K562 (cell line): Measurements from ENCODE around the gene TSC22D2. TPM values are rescaled to one million over a fixed set of nuclear protein-coding genes. Genes with fewer than 3 reads are reported as not detected.
A peak's percentile ranks its signal among the peaks of the same experiment; 100 is the strongest.

ENCODE experiments used
- ATAC-seq: fragments of 200-7000 bp; cut with Tn5 transposase; 3 replicates; pipeline ENCODE4 v1.9.1; 2020; ENCODE audit warnings: moderate library complexity
- BruUV-seq: library from RNA; stranded (reverse); fragments of 400-500 nt; replicated peaks from 2 replicates; lab custom pipeline; 2021; lab: Mats Ljungman, UMichigan
- CTCF ChIA-PET: fragments of 300-600 bp; formaldehyde crosslinking; extraction: SDS; loops from one replicate; lab custom pipeline; 2021; ENCODE audit warnings: low intra/inter-chr PET ratio; lab: Yijun Ruan, JAX
- POLR2A ChIA-PET: fragments of 300-600, 350-650 bp; sonication (Branson Sonifier 250); formaldehyde crosslinking; extraction: SDS; loops from one replicate; lab custom pipeline; 2021; ENCODE audit warnings: antibody characterized with exemption, inconsistent platforms; lab: Yijun Ruan, JAX
- DNase-seq, 4 experiments: peaks; one replicate each; pipeline versions ENCODE4 v3.0.0 to v3.0.0-alpha.2; 2011 to 2018; ENCODE audit warnings: low spot score in 3 of 4, mixed read lengths in 3 of 4; ENCODE audit errors: extremely low read depth in 1 of 4
- FAIRE-seq: peaks from 2 replicates; lab custom pipeline; 2011; peaks lifted over from hg19 to GRCh38; lab: Jason Lieb, UNC
- H2AFZ ChIP-seq: 2 replicates; pipeline ENCODE4 v1.6.0; 2011; ENCODE audit warnings: low read depth, low read length, control low read depth, inconsistent platforms
- H3K27ac ChIP-seq: fragments of 200-600 bp; 3 replicates; pipeline ENCODE4 v1.8.0; 2011; ENCODE audit warnings: low read depth, mild to moderate bottlenecking, control low read depth, inconsistent platforms, low read length, moderate library complexity, mixed read lengths; ENCODE audit errors: extremely low read depth
- H3K27me3 ChIP-seq, 2 experiments: fragments of 300-600 bp in 1 of 2; 2 replicates in 1 of 2; 3 replicates in 1 of 2; pipeline versions ENCODE4 v1.6.0 to v1.8.0; 2011; ENCODE audit warnings: inconsistent platforms in 2 of 2, low read length in 2 of 2, mild to moderate bottlenecking in 1 of 2, mixed read lengths in 1 of 2, moderate library complexity in 1 of 2; ENCODE audit not compliant: control insufficient read depth in 2 of 2, insufficient read depth in 2 of 2
- H3K36me3 ChIP-seq: fragments of 300-600 bp; 3 replicates; pipeline ENCODE4 v1.8.0; 2011; ENCODE audit warnings: mild to moderate bottlenecking, low read length, inconsistent platforms; ENCODE audit not compliant: control insufficient read depth, insufficient read depth
- H3K4me1 ChIP-seq, 2 experiments: fragments of 200-600 bp in 1 of 2; replicated peaks in 1 of 2; 2 replicates in 1 of 2; 3 replicates in 1 of 2; pipeline versions ENCODE4 v1.5.1 to v1.8.0; 2011; ENCODE audit warnings: inconsistent platforms in 2 of 2, low read length in 2 of 2, mild to moderate bottlenecking in 1 of 2, mixed read lengths in 1 of 2, moderate library complexity in 1 of 2; ENCODE audit not compliant: control insufficient read depth in 2 of 2, insufficient read depth in 2 of 2
- H3K4me2 ChIP-seq: 2 replicates; pipeline ENCODE4 v1.6.1; 2011; ENCODE audit warnings: low read length, control low read depth, inconsistent platforms, mixed read lengths; ENCODE audit not compliant: insufficient read depth
- H3K4me3 ChIP-seq: fragments of 200-600 bp; sonication (generic), shearing (Covaris generic); 2 replicates; pipeline ENCODE4 v1.5.1; 2016; ENCODE audit warnings: control low read depth, inconsistent platforms
- H3K79me2 ChIP-seq: fragments of 200-600 bp; 3 replicates; pipeline ENCODE4 v1.8.0; 2011; ENCODE audit warnings: low read length, inconsistent platforms; ENCODE audit not compliant: control insufficient read depth, insufficient read depth
- H3K9ac ChIP-seq, 2 experiments: 2 replicates each; pipeline versions ENCODE4 v1.6.0 to v1.6.1; 2011; ENCODE audit warnings: low read depth in 2 of 2, low read length in 2 of 2, control low read depth in 1 of 2, inconsistent platforms in 1 of 2, mild to moderate bottlenecking in 1 of 2, mixed read lengths in 1 of 2; ENCODE audit not compliant: insufficient read depth in 1 of 2
- H3K9me1 ChIP-seq: one replicate; pipeline ENCODE4 v1.6.0; 2011; ENCODE audit warnings: inconsistent platforms, mild to moderate bottlenecking, low read length, moderate library complexity; ENCODE audit not compliant: control insufficient read depth, insufficient read depth
- H3K9me3 ChIP-seq: replicated peaks from 2 replicates; pipeline ENCODE4 v1.5.1; 2011; ENCODE audit warnings: low read depth, low read length, inconsistent platforms; ENCODE audit not compliant: control insufficient read depth, insufficient read depth
- H4K20me1 ChIP-seq: replicated peaks from 2 replicates; pipeline ENCODE4 v1.6.1; 2011; ENCODE audit warnings: low read length, inconsistent platforms, mixed read lengths; ENCODE audit not compliant: control insufficient read depth, insufficient read depth
- ATF1 ChIP-seq, 2 experiments: fragments of 450-650 bp in 1 of 2; IDR thresholded peaks; 2 replicates each; pipeline ENCODE4 v1.6.1; 2016; ENCODE audit warnings: missing compliant biosample characterization in 1 of 2, missing genetic modification characterization in 1 of 2
- BCL6 ChIP-seq: fragments of 250-450 bp; sonication (Bioruptor Pico); IDR thresholded peaks from 2 replicates; pipeline ENCODE4 v1.4.0; 2020
- CCNT2 ChIP-seq: IDR thresholded peaks from 2 replicates; pipeline ENCODE4 v1.6.1; 2011; ENCODE audit warnings: borderline replicate concordance, low read depth, mild to moderate bottlenecking, moderate library complexity, mixed read lengths, low read length; ENCODE audit not compliant: insufficient read length; ENCODE audit errors: extremely low read depth
- KDM1A ChIP-seq, 2 experiments: fragments of 450-650 bp; IDR thresholded peaks; 2 replicates each; pipeline ENCODE4 v1.6.1; 2016; ENCODE audit warnings: mild to moderate bottlenecking in 2 of 2
- RFX7 ChIP-seq: fragments of 250-450 bp; sonication (Bioruptor Pico); IDR thresholded peaks from 2 replicates; pipeline ENCODE4 v1.5.1; 2021; ENCODE audit warnings: mild to moderate bottlenecking
- RUNX1 ChIP-seq: sonication (generic); IDR thresholded peaks from 2 replicates; pipeline ENCODE4 v1.6.1; 2016; ENCODE audit warnings: antibody characterized with exemption, low read depth
- SMAD1 ChIP-seq: fragments of 150-350 bp; IDR thresholded peaks from 2 replicates; pipeline ENCODE4 v1.6.1; 2014; ENCODE audit warnings: low read length, low read depth; ENCODE audit not compliant: partially characterized antibody
- SNAPC5 ChIP-seq: fragments of 250-450 bp; sonication (Bioruptor Pico); IDR thresholded peaks from 2 replicates; pipeline ENCODE4 v1.8.0; 2021; ENCODE audit warnings: moderate library complexity, mild to moderate bottlenecking, inconsistent platforms
- ZNF324 ChIP-seq: fragments of 250-450 bp; sonication (Bioruptor Pico); IDR thresholded peaks from 2 replicates; pipeline ENCODE4 v1.4.0; 2020; ENCODE audit warnings: mild to moderate bottlenecking
- ZNF431 ChIP-seq: sonication (generic); formaldehyde crosslinking; IDR thresholded peaks from 2 replicates; pipeline ENCODE4 v1.8.0; 2022; ENCODE audit warnings: mild to moderate bottlenecking, missing genetic modification reagents
- WGBS: fragments of 100-300 bp; shearing (Covaris generic); methylation state at CpG from one replicate; pipeline ENCODE4 v1.1.6; 2016; ENCODE audit warnings: low coverage, mixed read lengths; ENCODE audit not compliant: insufficient coverage; ENCODE audit errors: missing lambda C conversion rate; 5-methylcytosine and 5-hydroxymethylcytosine counted together
- in situ Hi-C: fragments of 300-500 bp; cut with MboI; formaldehyde crosslinking; loops from 4 replicates; pipeline ENCODE4 v1.15.0; 2018; ENCODE audit warnings: inconsistent platforms, mixed read lengths
- intact Hi-C: fragments of 100-400 bp; cut with micrococcal nuclease; formaldehyde crosslinking; loops from 2 replicates; pipeline ENCODE4 v1.14.2; 2022
- polyA plus RNA-seq, 8 experiments: library from polyadenylated mRNA; depleted of rRNA in 4 of 8; stranded (reverse) in 5 of 8; unstranded in 3 of 8; fragments of >200 nt; fragmentation: Nextera tagmentation in 2 of 8; fragmentation: Illumina TruSeq in 1 of 8; extraction: Ambion mirVana in 2 of 8; extraction: Trizol in 1 of 8; gene quantifications; 2 replicates each; pipeline versions ENCODE4 v1.2.1 to v1.2.3, GENCODE V29; 2011 to 2014; ENCODE audit warnings: inconsistent platforms in 1 of 8, missing spikeins in 1 of 8
- total RNA-seq, 7 experiments: library from RNA; depleted of rRNA in 6 of 7; stranded (reverse); fragments of >200 nt in 6 of 7; fragmentation: Illumina TruSeq in 2 of 7; extraction: Trizol in 2 of 7; gene quantifications; 2 replicates each; pipeline versions ENCODE4 v1.2.1 to v1.2.3, GENCODE V29; 2011 to 2021; ENCODE audit warnings: low replicate concordance in 1 of 7
- TF ChIP-seq, protein P1 (sequence below): IDR thresholded peaks from 2 replicates; pipeline ENCODE4 v1.6.1; 2014; ENCODE audit warnings: antibody characterized with exemption

Gene TSC22D2
- total and polyA plus RNA-seq, 9 of the 15 experiments (the other 6 are each of a cell fraction or from before 2014, with no cell fraction given), result 5.5 to 44.0 (median 19.3) TPM

DNA sequence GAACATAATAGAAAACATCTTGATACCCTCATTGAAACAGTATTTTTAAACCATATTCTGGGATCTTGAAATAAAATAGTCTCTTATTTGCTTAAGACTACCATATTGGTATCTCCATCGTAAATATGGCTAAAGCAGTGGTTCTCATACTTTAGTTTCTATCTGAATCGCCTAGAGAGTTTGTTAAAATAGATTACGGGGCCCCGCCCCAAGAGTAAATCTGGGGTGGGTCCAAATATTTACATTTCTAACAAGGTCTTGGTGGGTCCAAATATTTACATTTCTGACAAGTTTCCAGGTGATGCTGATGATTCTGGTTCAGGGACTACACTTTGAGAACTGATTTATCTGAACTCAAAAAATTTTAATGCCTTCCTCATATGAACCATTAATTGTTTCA lies 45.3 kb downstream of the TSC22D2 start:
- no peak overlapping the region for H3K4me3 ChIP-seq
- DNase-seq (no peak), ATAC-seq (no peak), FAIRE-seq (no peak)
- no peaks in the 10 kb centered on the region for H3K27me3 ChIP-seq
- no TSS peak for BruUV-seq
- no peak overlapping the region for H2AFZ ChIP-seq
- H3K9ac ChIP-seq, result peak overlapping the region in 1 of 2 experiments; percentile 64; a peak in 1 of 4 replicates
- peak overlapping the region; percentile 85; the same call in 2 of the 3 replicates for H3K27ac ChIP-seq
- CTCF ChIA-PET, result no interaction called here
- TF ChIP-seq RFX7 (no peak), ZNF431 (no peak), CCNT2 (no peak)
- WGBS, result 50% methylated on average over 4 of the region's 4 CpGs
- peaks cover 41% of the 10 kb centered on the region for H3K36me3 ChIP-seq
- peaks cover 22 to 38% of the 10 kb centered on the region in 2 experiments for H3K4me1 ChIP-seq
- H3K79me2 ChIP-seq, result peaks cover 92% of the 10 kb centered on the region
- no peaks in the 10 kb centered on the region for H4K20me1 ChIP-seq
- no peaks in the 10 kb centered on the region for H3K9me3 ChIP-seq
- POLR2A ChIA-PET, result no interaction called here
- H3K4me2 ChIP-seq, result no peak overlapping the region
- in situ Hi-C loops (no loop called here), intact Hi-C loops (no loop called here)
- H3K9me1 ChIP-seq, result no peaks in the 10 kb centered on the region

GRCh38 chr3:150454085-150454484 lies 46.0 kb downstream of the TSC22D2 start:
- DNase-seq, result no peak
- CTCF ChIA-PET, result no interaction called here
- Histone ChIP-seq H4K20me1 (no peaks in the 10 kb centered on the region), H3K4me1 (peaks cover 21 to 38% of the 10 kb centered on the region in 2 experiments), H3K27me3 (no peaks in the 10 kb centered on the region), H3K4me3 (no peak overlapping the region), H3K9me3 (no peaks in the 10 kb centered on the region), H3K79me2 (peaks cover 88% of the 10 kb centered on the region), H3K27ac (no peak overlapping the region), H3K9me1 (no peaks in the 10 kb centered on the region), H3K36me3 (peaks cover 48% of the 10 kb centered on the region), H3K4me2 (no peak overlapping the region), H3K9ac (no peak overlapping the region), H2AFZ (no peak overlapping the region)
- intact Hi-C loops, result no loop called here
- POLR2A ChIA-PET, result interaction anchor here (0.6 kb wide), 1 partner anchor 690 kb away, joined by 3 read pairs; no protein-coding TSS in a partner anchor
- no peak for FAIRE-seq
- BruUV-seq, result no TSS peak
- in situ Hi-C loops, result no loop called here
- WGBS, result 92% methylated on average over 2 of the region's 2 CpGs
- no peak for ATAC-seq
- TF ChIP-seq RUNX1 (no peak), SNAPC5 (no peak), ZNF324 (CRISPR knock-in tag) (no peak), SMAD1 (no peak), ATF1 (CRISPR knock-in tag; IDR thresholded peaks at IDR 0.05) (no peak), ATF1 (tag; IDR thresholded peaks at IDR 0.05) (no peak), BCL6 (CRISPR knock-in tag) (no peak), KDM1A (IDR thresholded peaks at IDR 0.05) (no peak)
- TF ChIP-seq, protein P1, sequence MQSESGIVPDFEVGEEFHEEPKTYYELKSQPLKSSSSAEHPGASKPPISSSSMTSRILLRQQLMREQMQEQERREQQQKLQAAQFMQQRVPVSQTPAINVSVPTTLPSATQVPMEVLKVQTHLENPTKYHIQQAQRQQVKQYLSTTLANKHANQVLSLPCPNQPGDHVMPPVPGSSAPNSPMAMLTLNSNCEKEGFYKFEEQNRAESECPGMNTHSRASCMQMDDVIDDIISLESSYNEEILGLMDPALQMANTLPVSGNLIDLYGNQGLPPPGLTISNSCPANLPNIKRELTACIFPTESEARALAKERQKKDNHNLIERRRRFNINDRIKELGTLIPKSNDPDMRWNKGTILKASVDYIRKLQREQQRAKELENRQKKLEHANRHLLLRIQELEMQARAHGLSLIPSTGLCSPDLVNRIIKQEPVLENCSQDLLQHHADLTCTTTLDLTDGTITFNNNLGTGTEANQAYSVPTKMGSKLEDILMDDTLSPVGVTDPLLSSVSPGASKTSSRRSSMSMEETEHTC, result no peak
